ENCODE data around the gene UNC5B. TPM values are rescaled to one million over a fixed set of nuclear protein-coding genes. Genes with fewer than 3 reads are reported as not detected.

The UNC5B gene
- total RNA-seq, 1 experiment from 2014 or later, result 0.07 TPM

- H3K36me3 Mint-ChIP-seq (ENCODE audit: insufficient read depth, unreplicated experiment), result no peaks in the 10 kb centered on the region
- no peak overlapping the region for H3K4me3 Mint-ChIP-seq (ENCODE audit: low read depth, unreplicated experiment)
- peaks cover 14% of the 10 kb centered on the region for H3K4me1 Mint-ChIP-seq (ENCODE audit: low read depth, unreplicated experiment)
- DNase-seq, result no peak
- CTCF ChIA-PET, result interaction anchor here (1.5 to 1.9 kb wide), 2 partner anchors 13 to 25 kb away, joined by 3 to 6 read pairs; no protein-coding TSS in a partner anchor
- no TSS peak for BruUV-seq (replicated peaks)
- H3K9me3 Mint-ChIP-seq (ENCODE audit: low read depth, unreplicated experiment), result no peaks in the 10 kb centered on the region
- no peak for TF ChIP-seq CTCF (IDR thresholded peaks at IDR 0.05; ENCODE audit: unreplicated experiment)
- H3K27me3 Mint-ChIP-seq (ENCODE audit: unreplicated experiment), result peaks cover 11% of the 10 kb centered on the region
- intact Hi-C loops (cut with micrococcal nuclease; ENCODE audit: unreplicated experiment), result no loop called here
- no peak overlapping the region for H3K27ac Mint-ChIP-seq (ENCODE audit: unreplicated experiment)
These were observed 33.3 kb downstream of the UNC5B start for GRCh38 chr10:71245420-71246325.

- DNase-seq, result peak; percentile 71
- no peak overlapping the region for H3K4me3 Mint-ChIP-seq (ENCODE audit: low read depth, unreplicated experiment)
- no TSS peak for BruUV-seq (replicated peaks)
- no peak for TF ChIP-seq CTCF (IDR thresholded peaks at IDR 0.05; ENCODE audit: unreplicated experiment)
- CTCF ChIA-PET, result interaction anchor here (0.9 to 1.9 kb wide), 4 partner anchors 9 to 230 kb away, joined by 3 to 6 read pairs (median 4); no protein-coding TSS in a partner anchor
- H3K36me3 Mint-ChIP-seq (ENCODE audit: insufficient read depth, unreplicated experiment), result no peaks in the 10 kb centered on the region
- no peaks in the 10 kb centered on the region for H3K9me3 Mint-ChIP-seq (ENCODE audit: low read depth, unreplicated experiment)
- peaks cover 11% of the 10 kb centered on the region for H3K27me3 Mint-ChIP-seq (ENCODE audit: unreplicated experiment)
- peak overlapping the region; percentile 6 for H3K27ac Mint-ChIP-seq (ENCODE audit: unreplicated experiment)
- intact Hi-C loops (cut with micrococcal nuclease; ENCODE audit: unreplicated experiment), result no loop called here
- H3K4me1 Mint-ChIP-seq (ENCODE audit: low read depth, unreplicated experiment), result peaks cover 14% of the 10 kb centered on the region
These were observed 34.4 kb downstream of the UNC5B start for GRCh38 chr10:71246591-71247413.

DNA sequence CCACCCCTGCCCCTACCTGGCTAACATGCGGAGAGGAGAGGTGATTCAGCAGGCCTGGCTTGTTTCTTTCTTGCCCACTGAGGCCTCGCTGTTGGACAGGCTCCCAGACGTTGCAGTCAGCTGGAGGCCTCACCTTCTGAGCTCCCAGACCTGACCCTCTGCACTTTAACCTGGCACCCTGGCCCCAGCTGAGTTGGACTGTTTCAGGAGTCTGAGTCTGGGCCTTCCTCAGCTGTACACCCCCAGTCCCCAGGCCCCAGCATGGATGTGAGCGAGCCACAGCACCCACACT is 35.0 kb downstream of the UNC5B start:
- Mint-ChIP-seq H3K4me3 (ENCODE audit: low read depth, unreplicated experiment) (no peak overlapping the region), H3K27ac (ENCODE audit: unreplicated experiment) (no peak overlapping the region), H3K27me3 (ENCODE audit: unreplicated experiment) (peaks cover 11% of the 10 kb centered on the region), H3K36me3 (ENCODE audit: insufficient read depth, unreplicated experiment) (no peaks in the 10 kb centered on the region), H3K4me1 (ENCODE audit: low read depth, unreplicated experiment) (peaks cover 14% of the 10 kb centered on the region), H3K9me3 (ENCODE audit: low read depth, unreplicated experiment) (no peaks in the 10 kb centered on the region)
- intact Hi-C loops (cut with micrococcal nuclease; ENCODE audit: unreplicated experiment), result no loop called here
- no peak for DNase-seq
- TF ChIP-seq CTCF (IDR thresholded peaks at IDR 0.05; ENCODE audit: unreplicated experiment), result no peak
- BruUV-seq (replicated peaks), result no TSS peak
- CTCF ChIA-PET, result interaction anchor here (0.9 to 1.9 kb wide), 4 partner anchors 8 to 231 kb away, joined by 3 to 6 read pairs (median 4); no protein-coding TSS in a partner anchor

- Mint-ChIP-seq H3K9me3 (ENCODE audit: low read depth, unreplicated experiment) (no peaks in the 10 kb centered on the region), H3K4me1 (ENCODE audit: low read depth, unreplicated experiment) (peaks cover 14% of the 10 kb centered on the region)
These were observed 35.4 kb downstream of the UNC5B start for GRCh38 chr10:71247804-71248203.

More at GRCh38 chr10:71247804-71248203, 35.4 kb downstream of the UNC5B start:
- Mint-ChIP-seq H3K36me3 (ENCODE audit: insufficient read depth, unreplicated experiment) (no peaks in the 10 kb centered on the region), H3K4me3 (ENCODE audit: low read depth, unreplicated experiment) (no peak overlapping the region), H3K27me3 (ENCODE audit: unreplicated experiment) (peaks cover 11% of the 10 kb centered on the region), H3K27ac (ENCODE audit: unreplicated experiment) (no peak overlapping the region)
- no TSS peak for BruUV-seq (replicated peaks)
- CTCF ChIA-PET, result interaction anchor here (0.9 kb wide), 1 partner anchor 231 kb away, joined by 3 read pairs; no protein-coding TSS in a partner anchor
- intact Hi-C loops (cut with micrococcal nuclease; ENCODE audit: unreplicated experiment), result no loop called here
- no peak for DNase-seq
- TF ChIP-seq CTCF (IDR thresholded peaks at IDR 0.05; ENCODE audit: unreplicated experiment), result no peak
